IPS-18a (cell line): ENCODE data around the gene RGS3.

Source experiments
- H3K27ac ChIP-seq: one replicate; pipeline ENCODE4 v1.5.1; 2013; ENCODE audit warnings: low read length
- H3K27me3 ChIP-seq: one replicate; pipeline ENCODE4 v1.6.1; 2013; ENCODE audit warnings: mild to moderate bottlenecking, low read length; ENCODE audit not compliant: control insufficient read depth, insufficient read depth
- H3K36me3 ChIP-seq: one replicate; pipeline ENCODE4 v1.6.1; 2013; ENCODE audit warnings: low read depth, low read length; ENCODE audit not compliant: control insufficient read depth
- H3K4me1 ChIP-seq: one replicate; pipeline ENCODE4 v1.6.1; 2013; ENCODE audit warnings: low read depth, low read length; ENCODE audit not compliant: control insufficient read depth
- H3K4me3 ChIP-seq: one replicate; pipeline ENCODE4 v1.5.1; 2013; ENCODE audit warnings: low read length
- H3K9ac ChIP-seq: one replicate; pipeline ENCODE4 v1.6.1; 2013; ENCODE audit warnings: mild to moderate bottlenecking, low read length, moderate library complexity
- H3K9me3 ChIP-seq: one replicate; pipeline ENCODE4 v1.6.1; 2013; ENCODE audit warnings: low read depth, low read length; ENCODE audit not compliant: control insufficient read depth

Gene RGS3

GRCh38 chr9:113590389-113590788 lies 126.9 kb downstream of the RGS3 start:
- H3K9ac ChIP-seq = no peak overlapping the region
- no peaks in the 10 kb centered on the region for H3K27me3 ChIP-seq
- H3K27ac ChIP-seq = no peak overlapping the region
- H3K4me1 ChIP-seq = peaks cover 23% of the 10 kb centered on the region
- H3K9me3 ChIP-seq = no peaks in the 10 kb centered on the region
- no peaks in the 10 kb centered on the region for H3K36me3 ChIP-seq
- H3K4me3 ChIP-seq = no peak overlapping the region

GRCh38 chr9:113590991-113591898 lies 127.7 kb downstream of the RGS3 start:
- H3K36me3 ChIP-seq = no peaks in the 10 kb centered on the region
- H3K27ac ChIP-seq = no peak overlapping the region
- peaks cover 23% of the 10 kb centered on the region for H3K4me1 ChIP-seq
- H3K9ac ChIP-seq = no peak overlapping the region
- H3K27me3 ChIP-seq = no peaks in the 10 kb centered on the region
- H3K4me3 ChIP-seq = no peak overlapping the region
- no peaks in the 10 kb centered on the region for H3K9me3 ChIP-seq

GRCh38 chr9:113591899-113592625 lies 128.5 kb downstream of the RGS3 start:
- H3K4me1 ChIP-seq = peaks cover 23% of the 10 kb centered on the region
- H3K27me3 ChIP-seq = no peaks in the 10 kb centered on the region
- no peak overlapping the region for H3K27ac ChIP-seq
- H3K36me3 ChIP-seq = no peaks in the 10 kb centered on the region
- H3K9ac ChIP-seq = no peak overlapping the region
- H3K4me3 ChIP-seq = no peak overlapping the region
- H3K9me3 ChIP-seq = no peaks in the 10 kb centered on the region

GRCh38 chr9:113592876-113593575 lies 129.5 kb downstream of the RGS3 start:
- Histone ChIP-seq H3K27me3 (no peaks in the 10 kb centered on the region), H3K27ac (peak overlapping the region; percentile 81), H3K9ac (peak overlapping the region; percentile 67), H3K36me3 (no peaks in the 10 kb centered on the region), H3K4me1 (peaks cover 23% of the 10 kb centered on the region), H3K4me3 (peak overlapping the region; percentile 70), H3K9me3 (no peaks in the 10 kb centered on the region)

GRCh38 chr9:113593682-113594281 lies 130.3 kb downstream of the RGS3 start:
- peaks cover 23% of the 10 kb centered on the region for H3K4me1 ChIP-seq
- H3K9me3 ChIP-seq = no peaks in the 10 kb centered on the region
- H3K36me3 ChIP-seq = no peaks in the 10 kb centered on the region
- H3K9ac ChIP-seq = peak overlapping the region; percentile 67
- peak overlapping the region; percentile 81 for H3K27ac ChIP-seq
- H3K27me3 ChIP-seq = no peaks in the 10 kb centered on the region
- peak overlapping the region; percentile 70 for H3K4me3 ChIP-seq

- peak overlapping the region; percentile 67 for H3K9ac ChIP-seq
- H3K4me3 ChIP-seq = peak overlapping the region; percentile 70
- H3K9me3 ChIP-seq = no peaks in the 10 kb centered on the region
- no peaks in the 10 kb centered on the region for H3K27me3 ChIP-seq
- H3K36me3 ChIP-seq = no peaks in the 10 kb centered on the region
- peaks cover 23% of the 10 kb centered on the region for H3K4me1 ChIP-seq
- peak overlapping the region; percentile 43 for H3K27ac ChIP-seq
These were observed 131.2 kb downstream of the RGS3 start for GRCh38 chr9:113594484-113595299.

GRCh38 chr9:113596616-113597320 lies 133.2 kb downstream of the RGS3 start:
- no peaks in the 10 kb centered on the region for H3K27me3 ChIP-seq

GRCh38 chr9:113597390-113598241 lies 134.1 kb downstream of the RGS3 start:
- Histone ChIP-seq H3K27ac (no peak overlapping the region), H3K4me1 (peaks cover 30% of the 10 kb centered on the region)

More at GRCh38 chr9:113596616-113597320, 133.2 kb downstream of the RGS3 start:
- no peak overlapping the region for H3K27ac ChIP-seq
- H3K4me3 ChIP-seq = no peak overlapping the region
- H3K9ac ChIP-seq = no peak overlapping the region
- no peaks in the 10 kb centered on the region for H3K36me3 ChIP-seq
- H3K4me1 ChIP-seq = peaks cover 21% of the 10 kb centered on the region
- H3K9me3 ChIP-seq = no peaks in the 10 kb centered on the region

GRCh38 chr9:113598451-113598850 lies 134.9 kb downstream of the RGS3 start:
- no peak overlapping the region for H3K27ac ChIP-seq
- H3K9ac ChIP-seq = no peak overlapping the region
- H3K9me3 ChIP-seq = no peaks in the 10 kb centered on the region
- H3K27me3 ChIP-seq = no peaks in the 10 kb centered on the region
- H3K36me3 ChIP-seq = no peaks in the 10 kb centered on the region
- H3K4me1 ChIP-seq = peaks cover 26% of the 10 kb centered on the region
- H3K4me3 ChIP-seq = no peak overlapping the region

More at GRCh38 chr9:113597390-113598241, 134.1 kb downstream of the RGS3 start:
- Histone ChIP-seq H3K9me3 (no peaks in the 10 kb centered on the region), H3K27me3 (no peaks in the 10 kb centered on the region), H3K9ac (no peak overlapping the region), H3K4me3 (no peak overlapping the region), H3K36me3 (no peaks in the 10 kb centered on the region)
